H1 (cell line): ENCODE results near the gene CNOT3. TPM values are rescaled to one million over a fixed set of nuclear protein-coding genes. Genes with fewer than 3 reads are reported as not detected.

Experiments used
- CTCF ChIA-PET: fragments of 300-600 bp; sonication (Branson Sonifier 250); formaldehyde crosslinking; loops from one replicate; lab custom pipeline; 2021; ENCODE audit not compliant: partially characterized antibody; lab: Charles Lee
- POLR2A ChIA-PET: fragments of 300-600 bp; sonication (Branson Sonifier 250); formaldehyde crosslinking; loops from one replicate; lab custom pipeline; 2021; ENCODE audit warnings: inconsistent platforms; ENCODE audit not compliant: partially characterized antibody; lab: Charles Lee
- DNase-seq, 2 experiments: peaks; one replicate each; pipeline versions ENCODE4 v3.0.0 to v3.0.0-alpha.2; 2010 to 2022; ENCODE audit warnings: low spot score in 2 of 2, low read depth in 1 of 2, mixed read lengths in 1 of 2
- FAIRE-seq: peaks from 2 replicates; lab custom pipeline; 2011; peaks lifted over from hg19 to GRCh38; lab: Jason Lieb, UNC
- H2AFZ ChIP-seq: 2 replicates; pipeline ENCODE4 v1.8.1; 2012; ENCODE audit warnings: low read length, inconsistent platforms
- H2AK5ac ChIP-seq: 2 replicates; pipeline ENCODE4 v1.6.1; 2013; ENCODE audit warnings: low read depth, low read length
- H2BK120ac ChIP-seq: replicated peaks from 2 replicates; pipeline ENCODE3; 2013; ENCODE audit warnings: low read depth, low read length, inconsistent platforms
- H2BK12ac ChIP-seq: 2 replicates; pipeline ENCODE4 v1.6.1; 2013; ENCODE audit warnings: low read depth, low read length
- H2BK15ac ChIP-seq: 2 replicates; pipeline ENCODE4 v1.6.1; 2013; ENCODE audit warnings: low read length
- H2BK20ac ChIP-seq: 2 replicates; pipeline ENCODE4 v1.6.1; 2013; ENCODE audit warnings: low read length
- H2BK5ac ChIP-seq: 2 replicates; pipeline ENCODE4 v1.6.1; 2013; ENCODE audit warnings: low read depth, low read length
- H3K14ac ChIP-seq: 2 replicates; pipeline ENCODE4 v1.6.1; 2013; ENCODE audit warnings: inconsistent platforms; ENCODE audit not compliant: insufficient read length
- H3K18ac ChIP-seq: 2 replicates; pipeline ENCODE4 v1.6.1; 2013; ENCODE audit warnings: low read length; ENCODE audit errors: extremely low read depth
- H3K23ac ChIP-seq: 2 replicates; pipeline ENCODE4 v1.6.1; 2013; ENCODE audit warnings: inconsistent platforms; ENCODE audit not compliant: insufficient read length
- H3K23me2 ChIP-seq: 2 replicates; pipeline ENCODE4 v1.6.1; 2013; ENCODE audit warnings: low read depth, low read length
- H3K27ac ChIP-seq: 2 replicates; pipeline ENCODE4 v1.6.1; 2011; ENCODE audit warnings: low read depth, low read length, inconsistent platforms
- H3K27me3 ChIP-seq, 4 experiments: replicated peaks in 1 of 4; 1 replicate in 1 of 4; 2 replicates in 3 of 4; pipeline versions ENCODE4 v1.6.1 to v1.8.1; 2011 to 2013; ENCODE audit warnings: low read length in 3 of 4, mild to moderate bottlenecking in 3 of 4, inconsistent platforms in 2 of 4, mixed read lengths in 2 of 4, moderate library complexity in 1 of 4; ENCODE audit not compliant: control insufficient read depth in 3 of 4, insufficient read depth in 3 of 4; ENCODE audit errors: extremely low read depth in 1 of 4
- H3K36me3 ChIP-seq, 4 experiments: 2 replicates each; pipeline versions ENCODE4 v1.6.1 to v1.8.1; 2011 to 2013; ENCODE audit warnings: mild to moderate bottlenecking in 4 of 4, low read length in 3 of 4, moderate library complexity in 2 of 4, control low read depth in 1 of 4, inconsistent platforms in 1 of 4; ENCODE audit not compliant: insufficient read depth in 4 of 4, control insufficient read depth in 2 of 4
- H3K4ac ChIP-seq: replicated peaks from 2 replicates; pipeline ENCODE3; 2013; ENCODE audit warnings: low read length, low read depth, mixed read lengths, inconsistent platforms; ENCODE audit not compliant: insufficient read length
- H3K4me1 ChIP-seq, 4 experiments: replicated peaks in 1 of 4; 1 replicate in 1 of 4; 2 replicates in 3 of 4; pipeline versions ENCODE4 v1.6.1 to v1.8.1; 2011 to 2013; ENCODE audit warnings: low read length in 3 of 4, inconsistent platforms in 2 of 4, mixed read lengths in 1 of 4; ENCODE audit not compliant: insufficient read depth in 4 of 4, control insufficient read depth in 3 of 4
- H3K4me2 ChIP-seq, 2 experiments: 2 replicates each; pipeline versions ENCODE4 v1.6.1 to v1.8.1; 2011 to 2013; ENCODE audit warnings: low read depth in 2 of 2, low read length in 2 of 2, control low read depth in 1 of 2, inconsistent platforms in 1 of 2, mild to moderate bottlenecking in 1 of 2; ENCODE audit not compliant: insufficient read depth in 1 of 2
- H3K4me3 ChIP-seq, 4 experiments: fragments of 200-600, 300-600 bp in 1 of 4; sonication (generic), shearing (Covaris generic), sonication (Bioruptor Twin) in 1 of 4; 2 replicates each; pipeline versions ENCODE4 v1.5.1 to v1.8.1; 2011 to 2016; ENCODE audit warnings: low read length in 4 of 4, low read depth in 3 of 4, control low read depth in 2 of 4, inconsistent platforms in 2 of 4, mild to moderate bottlenecking in 2 of 4, mixed read lengths in 1 of 4, moderate library complexity in 1 of 4; ENCODE audit not compliant: insufficient read depth in 2 of 4; ENCODE audit errors: extremely low read depth in 1 of 4
- H3K56ac ChIP-seq: replicated peaks from 2 replicates; pipeline ENCODE3; 2013; ENCODE audit warnings: low read depth, mild to moderate bottlenecking, mixed read lengths, low read length, inconsistent platforms; ENCODE audit not compliant: insufficient read length
- H3K79me1 ChIP-seq: 2 replicates; pipeline ENCODE4 v1.6.1; 2013; ENCODE audit warnings: low read depth, low read length, control low read depth
- H3K79me2 ChIP-seq, 2 experiments: 2 replicates each; pipeline versions ENCODE4 v1.6.1 to v1.8.1; 2012 to 2013; ENCODE audit warnings: low read length in 2 of 2, mild to moderate bottlenecking in 2 of 2, inconsistent platforms in 1 of 2; ENCODE audit not compliant: insufficient read depth in 2 of 2, control insufficient read depth in 1 of 2
- H3K9ac ChIP-seq, 4 experiments: replicated peaks in 1 of 4; 1 replicate in 1 of 4; 2 replicates in 3 of 4; pipeline versions ENCODE4 v1.6.1 to v1.8.1; 2011 to 2013; ENCODE audit warnings: low read depth in 3 of 4, low read length in 3 of 4, control low read depth in 2 of 4, mild to moderate bottlenecking in 2 of 4, moderate library complexity in 2 of 4, inconsistent platforms in 1 of 4; ENCODE audit errors: extremely low read depth in 1 of 4
- H3K9me3 ChIP-seq, 2 experiments: 2 replicates each; pipeline versions ENCODE4 v1.6.1 to v1.8.1; 2012 to 2013; ENCODE audit warnings: mild to moderate bottlenecking in 2 of 2, moderate library complexity in 2 of 2, control low read depth in 1 of 2, inconsistent platforms in 1 of 2, low read depth in 1 of 2, low read length in 1 of 2, mixed read lengths in 1 of 2; ENCODE audit not compliant: insufficient read depth in 2 of 2
- H4K20me1 ChIP-seq, 2 experiments: replicated peaks in 1 of 2; 2 replicates each; pipeline versions ENCODE3 to v1.8.1; 2011 to 2013; ENCODE audit warnings: inconsistent platforms in 2 of 2, low read length in 2 of 2, mild to moderate bottlenecking in 1 of 2; ENCODE audit not compliant: insufficient read depth in 2 of 2, control insufficient read depth in 1 of 2
- H4K5ac ChIP-seq: 2 replicates; pipeline ENCODE4 v1.6.1; 2013; ENCODE audit warnings: low read length, low read depth, mixed read lengths, inconsistent platforms; ENCODE audit not compliant: insufficient read length
- H4K8ac ChIP-seq: 2 replicates; pipeline ENCODE4 v1.8.0; 2013; ENCODE audit warnings: mild to moderate bottlenecking, moderate library complexity, low read length, inconsistent platforms; ENCODE audit not compliant: insufficient read depth; ENCODE audit errors: extremely low read depth
- H4K91ac ChIP-seq: replicated peaks from 2 replicates; pipeline ENCODE3; 2013; ENCODE audit warnings: low read length, mixed read lengths, inconsistent platforms; ENCODE audit not compliant: insufficient read length
- GABPA ChIP-seq: IDR thresholded peaks from 2 replicates; pipeline ENCODE4 v1.6.1; 2011; ENCODE audit warnings: mild to moderate bottlenecking, low read length, moderate library complexity, borderline replicate concordance; ENCODE audit not compliant: insufficient read depth
- KDM4A ChIP-seq: IDR thresholded peaks from one replicate; pipeline ENCODE4 v1.7.1; 2012; ENCODE audit warnings: low read depth, mild to moderate bottlenecking, moderate library complexity, low read length, inconsistent platforms; ENCODE audit not compliant: severe bottlenecking
- RAD21 ChIP-seq, 2 experiments: IDR thresholded peaks in 1 of 2; conservative IDR thresholded peaks in 1 of 2; 2 replicates each; pipeline ENCODE4 v1.6.1; 2011; ENCODE audit warnings: low read depth in 2 of 2, low read length in 2 of 2, improper control_type of control experiment in 1 of 2, inconsistent platforms in 1 of 2, mild to moderate bottlenecking in 1 of 2, moderate library complexity in 1 of 2
- SIX5 ChIP-seq: IDR thresholded peaks from 2 replicates; pipeline ENCODE4 v1.6.1; 2011; ENCODE audit warnings: mild to moderate bottlenecking, low read depth, low read length
- SP1 ChIP-seq: IDR thresholded peaks from 2 replicates; pipeline ENCODE4 v1.6.1; 2011; ENCODE audit warnings: low read depth, low read length
- TAF1 ChIP-seq: IDR thresholded peaks from 2 replicates; pipeline ENCODE4 v1.6.1; 2011; ENCODE audit warnings: mild to moderate bottlenecking, low read depth, low read length
- TAF7 ChIP-seq: optimal IDR thresholded peaks from 2 replicates; pipeline ENCODE3; 2011; ENCODE audit warnings: low read depth, mild to moderate bottlenecking, inconsistent platforms, low read length, moderate library complexity, borderline replicate concordance
- WGBS, 2 experiments: shearing (Covaris generic) in 1 of 2; methylation state at CpG; one replicate each; pipeline versions ENCODE4 v1.1.6 to v1.1.7; 2013 to 2015; ENCODE audit warnings: low lambda C conversion rate in 2 of 2, mixed read lengths in 2 of 2, inconsistent platforms in 1 of 2, low coverage in 1 of 2, missing lambda C conversion rate in 1 of 2; ENCODE audit not compliant: insufficient replicate concordance in 2 of 2, insufficient coverage in 1 of 2, insufficient read length in 1 of 2; ENCODE audit errors: extremely low coverage in 1 of 2, missing lambda C conversion rate in 1 of 2; 5-methylcytosine and 5-hydroxymethylcytosine counted together
- polyA plus RNA-seq, 7 experiments: library from polyadenylated mRNA; depleted of rRNA in 3 of 7; stranded (reverse) in 5 of 7; unstranded in 2 of 7; fragments of >200 nt in 5 of 7; fragments of 200-250 nt in 2 of 7; gene quantifications; 1 replicate in 5 of 7; 2 replicates in 1 of 7; 4 replicates in 1 of 7; pipeline versions ENCODE4 v1.2.1 to v1.2.3, GENCODE V29; 2011 to 2013; ENCODE audit warnings: missing spikeins in 2 of 7, mixed read lengths in 2 of 7
- total RNA-seq: library from RNA; stranded (reverse); fragmentation: NEBNext Ultra II Directional; extraction: Animal tissue kit (Norgen Biotek cat#: 25700); gene quantifications from 2 replicates; pipeline ENCODE4 v1.2.1, GENCODE V29; 2021
- TF ChIP-seq, protein P1 (sequence below): IDR thresholded peaks from 2 replicates; pipeline ENCODE4 v1.6.1; 2012; ENCODE audit warnings: inconsistent platforms

Gene CNOT3
- total and polyA plus RNA-seq, 2 of the 8 experiments (the other 6 are each of a cell fraction or from before 2014, with no cell fraction given): 21.2 to 86.4 TPM

DNA sequence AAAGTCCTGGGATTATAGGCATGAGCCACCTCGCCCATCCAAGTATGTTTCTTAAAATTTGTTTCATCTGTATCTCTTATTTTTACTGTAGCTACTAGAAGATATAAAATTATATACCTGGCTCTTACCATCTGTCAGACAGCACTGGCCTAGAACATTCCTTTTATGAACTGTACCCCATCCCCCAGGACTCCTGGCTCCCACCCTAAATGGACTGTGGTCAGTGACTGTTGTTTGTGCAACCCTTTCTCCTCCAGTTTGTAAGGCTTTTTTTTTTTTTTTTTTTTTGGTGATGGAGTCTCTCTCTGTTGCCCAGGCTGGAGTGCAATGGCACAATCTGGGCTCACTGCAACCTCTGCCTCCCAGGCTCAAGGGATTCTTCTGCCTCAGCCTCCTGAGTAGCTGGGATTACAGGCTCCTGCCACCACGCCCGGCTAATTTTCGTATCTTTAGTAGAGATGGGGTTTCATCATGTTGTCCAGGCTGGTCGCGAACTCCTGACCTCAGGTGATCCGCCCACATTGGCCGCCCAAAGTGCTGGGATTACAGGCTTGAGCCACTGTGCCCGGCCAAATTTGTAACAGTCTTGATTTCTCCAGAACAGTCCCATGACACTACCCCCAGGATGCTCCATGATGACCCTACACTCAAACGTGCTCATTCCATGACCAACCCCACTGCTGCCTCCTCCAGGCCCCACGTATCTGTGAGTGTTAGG, 32.4 kb upstream of the CNOT3 start:
- no peaks in the 10 kb centered on the region for H3K9me3 ChIP-seq
- no peak overlapping the region for H4K5ac ChIP-seq
- no peak overlapping the region for H3K14ac ChIP-seq
- no peak overlapping the region for H3K9ac ChIP-seq
- peaks cover 14 to 47% (median 38%) of the 10 kb centered on the region in 4 experiments; a peak in 7 of 8 replicates for H3K36me3 ChIP-seq
- H4K8ac ChIP-seq: no peak overlapping the region; the same call in 1 of the 2 replicates
- POLR2A ChIA-PET: interaction anchor here (1.2 to 9.2 kb wide), 2 partner anchors 11 to 49 kb away, joined by 3 to 116 read pairs; partner anchors contain the start of genes PRPF31 and TFPT
- H3K23me2 ChIP-seq: peaks cover 5% of the 10 kb centered on the region
- FAIRE-seq: no peak
- WGBS, 2 experiments: 79% methylated on average over 11 of the region's 11 CpGs; no CpG with 5 or more reads in 1 of the 2 experiments
- H2AK5ac ChIP-seq: no peak overlapping the region
- no peak overlapping the region for H2BK20ac ChIP-seq
- no peak overlapping the region for H2BK5ac ChIP-seq
- no peak overlapping the region for H3K4me3 ChIP-seq
- no peak overlapping the region for H4K91ac ChIP-seq
- TF ChIP-seq SIX5 (no peak), TAF7 (no peak), SP1 (no peak), KDM4A (no peak), RAD21 (IDR thresholded peaks at IDR 0.05 in 1 of 2, conservative IDR thresholded peaks at IDR 0.05 in 1 of 2; ENCODE audit: low read depth in 2 of 2, low read length in 2 of 2) (no peak), TAF1 (no peak), GABPA (no peak)
- TF ChIP-seq, protein P1, sequence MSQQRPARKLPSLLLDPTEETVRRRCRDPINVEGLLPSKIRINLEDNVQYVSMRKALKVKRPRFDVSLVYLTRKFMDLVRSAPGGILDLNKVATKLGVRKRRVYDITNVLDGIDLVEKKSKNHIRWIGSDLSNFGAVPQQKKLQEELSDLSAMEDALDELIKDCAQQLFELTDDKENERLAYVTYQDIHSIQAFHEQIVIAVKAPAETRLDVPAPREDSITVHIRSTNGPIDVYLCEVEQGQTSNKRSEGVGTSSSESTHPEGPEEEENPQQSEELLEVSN: no peak
- TF ChIP-seq, all 59 proteins: peak for 0
- Histone ChIP-seq H2BK12ac (no peak overlapping the region), H3K27me3 (no peaks in the 10 kb centered on the region), H3K79me2 (peaks cover 0 to 13% of the 10 kb centered on the region in 2 experiments; a peak in 2 of 4 replicates), H3K23ac (no peak overlapping the region), H2AFZ (no peak overlapping the region), H3K4me2 (no peak overlapping the region; a peak in 1 of 4 replicates), H2BK15ac (no peak overlapping the region), H3K18ac (no peak overlapping the region), H2BK120ac (no peak overlapping the region), H3K4me1 (0 out of 7 replicates have a peak, but pooled peaks cover 0 to 2% (median 0%) of the 10 kb centered on the region in 4 experiments), H4K20me1 (peaks cover 3 to 12% of the 10 kb centered on the region in 2 experiments), H3K27ac (no peak overlapping the region), H3K79me1 (no peaks in the 10 kb centered on the region; the same call in 1 of the 2 replicates), H3K4ac (no peak overlapping the region), H3K56ac (no peak overlapping the region)
- no peak for DNase-seq
- CTCF ChIA-PET: interaction anchor here (0.6 kb wide), 1 partner anchor 69 kb away, joined by 3 read pairs; no protein-coding TSS in a partner anchor
